GM21390 (cell line): Measurements from ENCODE around the gene MBD5.

ENCODE experiments used
- ATAC-seq: cut with Tn5 transposase; IDR thresholded peaks from one replicate; pipeline ENCODE4 v1.9.1; 2021; ENCODE audit not compliant: unreplicated experiment

MBD5 gene

GRCh38 chr2:148515120-148515519, 494.2 kb downstream of the MBD5 start:
- no peak for ATAC-seq

GRCh38 chr2:148515976-148516375, 495.1 kb downstream of the MBD5 start:
- ATAC-seq, result no peak

GRCh38 chr2:148517296-148517695, 496.4 kb downstream of the MBD5 start:
- ATAC-seq, result no peak

GRCh38 chr2:148517822-148518221, 496.9 kb downstream of the MBD5 start:
- no peak for ATAC-seq

GRCh38 chr2:148519013-148519412, 498.1 kb downstream of the MBD5 start:
- no peak for ATAC-seq

- ATAC-seq, result no peak
Observed at GRCh38 chr2:148521181-148521580, 500.3 kb downstream of the MBD5 start.

GRCh38 chr2:148523315-148523714, 502.4 kb downstream of the MBD5 start:
- no peak for ATAC-seq

GRCh38 chr2:148524519-148524919, 503.6 kb downstream of the MBD5 start:
- no peak for ATAC-seq

- no peak for ATAC-seq
Observed at GRCh38 chr2:148525130-148525529, 504.2 kb downstream of the MBD5 start.

- ATAC-seq, result no peak
Observed at GRCh38 chr2:148526509-148527346, 505.8 kb downstream of the MBD5 start.

GRCh38 chr2:148527488-148528340, 506.8 kb downstream of the MBD5 start:
- ATAC-seq, result no peak

GRCh38 chr2:148528356-148529064, 507.6 kb downstream of the MBD5 start:
- no peak for ATAC-seq

- ATAC-seq, result no peak
Observed at GRCh38 chr2:148529745-148530144, 508.9 kb downstream of the MBD5 start.

GRCh38 chr2:148530350-148530749, 509.5 kb downstream of the MBD5 start:
- ATAC-seq, result no peak

- no peak for ATAC-seq
Observed at GRCh38 chr2:148531235-148531634, 510.3 kb downstream of the MBD5 start.

GRCh38 chr2:148531669-148532428, 511.0 kb downstream of the MBD5 start:
- ATAC-seq, result no peak

- no peak for ATAC-seq
Observed at GRCh38 chr2:148533004-148533403, 512.1 kb downstream of the MBD5 start.

GRCh38 chr2:148533685-148534084, 512.8 kb downstream of the MBD5 start:
- no peak for ATAC-seq

GRCh38 chr2:148534416-148535204, 513.7 kb downstream of the MBD5 start:
- no peak for ATAC-seq

GRCh38 chr2:148538375-148538774, 517.5 kb downstream of the MBD5 start:
- ATAC-seq, result no peak
